VCaP (cell line): Measurements from ENCODE around the gene FSTL4.

Experiments
- H3K27ac ChIP-seq: fragments of 450-650 bp; 2 replicates; pipeline ENCODE4 v1.5.1; 2017
- TF ChIP-seq, protein P1 (sequence below): fragments of 450-650 bp; conservative IDR thresholded peaks from 2 replicates; pipeline ENCODE4 v1.5.1; 2017; ENCODE audit warnings: mild to moderate bottlenecking, moderate library complexity

FSTL4 gene

GRCh38 chr5:133234911-133235310, 377.4 kb downstream of the FSTL4 start:
- no peak overlapping the region for H3K27ac ChIP-seq
- TF ChIP-seq, protein P1, sequence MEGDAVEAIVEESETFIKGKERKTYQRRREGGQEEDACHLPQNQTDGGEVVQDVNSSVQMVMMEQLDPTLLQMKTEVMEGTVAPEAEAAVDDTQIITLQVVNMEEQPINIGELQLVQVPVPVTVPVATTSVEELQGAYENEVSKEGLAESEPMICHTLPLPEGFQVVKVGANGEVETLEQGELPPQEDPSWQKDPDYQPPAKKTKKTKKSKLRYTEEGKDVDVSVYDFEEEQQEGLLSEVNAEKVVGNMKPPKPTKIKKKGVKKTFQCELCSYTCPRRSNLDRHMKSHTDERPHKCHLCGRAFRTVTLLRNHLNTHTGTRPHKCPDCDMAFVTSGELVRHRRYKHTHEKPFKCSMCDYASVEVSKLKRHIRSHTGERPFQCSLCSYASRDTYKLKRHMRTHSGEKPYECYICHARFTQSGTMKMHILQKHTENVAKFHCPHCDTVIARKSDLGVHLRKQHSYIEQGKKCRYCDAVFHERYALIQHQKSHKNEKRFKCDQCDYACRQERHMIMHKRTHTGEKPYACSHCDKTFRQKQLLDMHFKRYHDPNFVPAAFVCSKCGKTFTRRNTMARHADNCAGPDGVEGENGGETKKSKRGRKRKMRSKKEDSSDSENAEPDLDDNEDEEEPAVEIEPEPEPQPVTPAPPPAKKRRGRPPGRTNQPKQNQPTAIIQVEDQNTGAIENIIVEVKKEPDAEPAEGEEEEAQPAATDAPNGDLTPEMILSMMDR = no peak

DNA sequence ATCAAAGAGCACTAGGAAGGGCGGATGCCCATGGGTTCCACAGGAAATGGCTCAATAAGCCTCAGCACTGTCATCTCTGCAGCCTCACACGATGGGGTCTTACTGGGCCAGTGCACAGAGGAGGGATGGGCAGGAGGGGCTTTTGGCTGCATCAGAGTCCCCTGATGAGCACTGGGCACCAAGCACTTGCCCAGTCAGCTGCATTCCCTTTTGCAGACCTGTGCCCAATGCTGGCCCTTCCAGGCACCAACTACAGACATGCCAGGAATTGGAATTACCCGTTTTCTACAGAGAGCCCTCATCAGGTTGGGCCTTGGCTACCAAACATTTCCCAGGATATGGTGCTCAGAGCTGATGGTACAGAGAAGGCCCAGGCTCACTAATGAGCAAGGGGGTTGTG, 378.1 kb downstream of the FSTL4 start:
- TF ChIP-seq, protein P1 = no peak

GRCh38 chr5:133233616-133234015, 378.7 kb downstream of the FSTL4 start:
- H3K27ac ChIP-seq = no peak overlapping the region
- TF ChIP-seq, protein P1 = no peak

More for the DNA sequence above, 378.1 kb downstream of the FSTL4 start:
- no peak overlapping the region for H3K27ac ChIP-seq

DNA sequence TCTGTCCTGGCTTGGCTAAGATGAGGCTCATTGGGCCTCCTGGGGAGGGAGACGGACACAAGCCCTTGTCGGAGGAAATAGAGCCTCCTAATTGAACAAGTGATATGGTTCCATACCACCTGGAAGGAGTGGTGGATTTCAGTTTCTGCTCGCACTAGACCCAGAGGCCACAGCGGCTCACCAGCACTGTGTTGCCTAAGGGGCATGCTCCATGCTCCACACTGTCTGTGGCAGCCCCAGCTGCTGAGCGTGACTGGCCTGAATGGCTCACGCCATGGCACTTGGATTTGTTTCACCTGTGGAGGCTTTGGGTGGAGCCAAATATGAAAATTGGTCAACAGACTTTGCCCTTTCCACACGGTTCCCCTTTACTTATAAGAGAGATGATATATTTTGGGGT, 379.4 kb downstream of the FSTL4 start:
- TF ChIP-seq, protein P1 = no peak
- H3K27ac ChIP-seq = no peak overlapping the region

DNA sequence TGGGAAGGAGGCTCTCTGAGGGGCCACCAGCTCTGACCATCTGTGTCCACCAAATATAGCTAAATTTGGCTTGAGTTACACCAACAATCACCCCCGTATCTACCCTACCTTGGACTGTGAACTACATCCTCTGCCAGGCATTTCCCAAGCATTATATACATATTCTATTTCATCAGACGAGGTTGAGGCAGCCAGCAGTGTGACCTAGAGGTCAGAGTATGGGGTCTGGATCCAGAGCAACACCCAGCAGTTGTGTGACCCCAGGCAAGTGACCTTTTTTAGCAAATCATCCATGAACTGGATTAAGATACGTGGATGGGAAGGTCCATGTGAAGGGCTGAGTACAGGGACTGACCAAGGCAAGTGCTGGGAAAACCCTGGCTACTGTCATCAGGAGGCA, 379.9 kb downstream of the FSTL4 start:
- TF ChIP-seq, protein P1 = no peak
- no peak overlapping the region for H3K27ac ChIP-seq

DNA sequence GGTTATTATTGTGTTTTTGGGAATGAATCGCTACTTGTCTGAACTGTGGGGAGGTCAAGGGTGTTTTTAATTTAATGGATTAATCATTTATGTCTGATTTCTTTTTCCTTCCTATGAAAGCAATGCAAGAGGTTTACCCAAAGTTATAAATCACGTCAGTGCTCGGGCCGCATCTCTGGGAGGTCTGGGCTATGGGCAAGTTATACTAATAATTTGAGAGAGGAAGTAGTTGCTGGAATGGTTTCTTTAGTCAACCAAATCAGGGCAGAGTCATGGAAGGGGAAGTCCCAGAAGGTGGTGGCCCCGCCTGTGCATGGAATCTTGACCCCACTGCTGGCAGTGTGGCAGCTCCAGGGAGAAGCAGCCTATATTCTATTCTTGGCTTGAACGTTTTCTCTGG, 380.3 kb downstream of the FSTL4 start:
- H3K27ac ChIP-seq = no peak overlapping the region
- TF ChIP-seq, protein P1 = no peak

DNA sequence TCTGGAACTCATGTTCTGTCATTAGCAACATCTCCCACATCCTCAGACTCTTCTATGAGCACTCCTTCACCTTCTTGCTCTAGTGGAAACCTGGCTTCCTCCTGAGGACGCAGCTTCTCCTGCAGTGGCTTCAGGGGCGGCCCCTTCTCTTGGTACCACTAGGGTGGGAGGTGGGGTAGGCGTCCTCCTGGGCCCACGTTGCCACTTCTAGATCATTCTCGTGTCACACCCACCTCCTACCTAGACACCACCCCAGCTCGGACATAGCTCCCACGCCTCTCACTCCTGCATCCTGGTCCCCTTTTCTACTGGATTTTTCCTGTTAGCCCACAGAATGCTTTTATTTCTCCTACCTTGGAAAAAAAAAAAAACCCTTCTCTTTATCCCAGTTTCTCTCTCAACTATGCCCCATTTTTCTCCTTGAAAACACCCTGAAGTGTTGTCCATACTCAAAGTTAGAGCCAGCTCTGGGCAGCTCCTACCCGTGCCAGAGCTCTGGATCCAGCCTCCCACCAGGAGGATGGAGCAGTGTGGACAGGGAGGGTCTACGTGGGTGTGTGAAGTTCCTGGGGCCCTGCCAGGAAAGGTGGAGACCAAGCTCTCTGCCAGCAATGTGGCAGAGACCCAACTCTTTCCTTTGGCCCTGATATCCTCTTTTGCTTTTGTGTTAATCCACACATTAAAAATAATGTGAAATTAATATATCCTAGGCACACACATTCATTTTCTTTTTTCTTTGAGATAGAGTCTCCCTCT, 381.3 kb downstream of the FSTL4 start:
- TF ChIP-seq, protein P1 = no peak

More for the DNA sequence above, 381.3 kb downstream of the FSTL4 start:
- no peak overlapping the region for H3K27ac ChIP-seq
